ENCODE measurements around the gene FOXL3.

DNA sequence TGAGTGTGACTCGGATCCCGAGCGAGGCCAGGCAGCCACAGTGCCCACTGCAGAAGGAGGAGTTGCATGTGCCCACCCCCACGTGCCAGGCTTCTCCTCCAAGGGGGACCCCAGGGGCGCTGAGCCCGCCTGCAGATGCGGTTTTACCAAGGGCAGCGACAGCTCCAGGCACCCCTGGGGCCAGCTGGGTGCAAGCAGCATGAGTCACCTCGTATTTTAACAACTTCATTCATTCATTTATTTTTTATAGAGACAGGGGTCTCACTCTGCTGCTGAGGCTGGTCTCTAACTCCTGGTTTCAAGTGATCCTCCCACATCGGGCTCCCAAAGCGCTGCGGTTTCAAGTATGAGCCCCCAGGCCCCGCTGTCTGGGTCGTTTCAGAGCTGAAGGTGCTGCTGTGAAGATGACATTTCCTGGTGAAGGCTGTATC is 1.3 kb upstream of the FOXL3 start:
- TF ChIP-seq, protein P1, sequence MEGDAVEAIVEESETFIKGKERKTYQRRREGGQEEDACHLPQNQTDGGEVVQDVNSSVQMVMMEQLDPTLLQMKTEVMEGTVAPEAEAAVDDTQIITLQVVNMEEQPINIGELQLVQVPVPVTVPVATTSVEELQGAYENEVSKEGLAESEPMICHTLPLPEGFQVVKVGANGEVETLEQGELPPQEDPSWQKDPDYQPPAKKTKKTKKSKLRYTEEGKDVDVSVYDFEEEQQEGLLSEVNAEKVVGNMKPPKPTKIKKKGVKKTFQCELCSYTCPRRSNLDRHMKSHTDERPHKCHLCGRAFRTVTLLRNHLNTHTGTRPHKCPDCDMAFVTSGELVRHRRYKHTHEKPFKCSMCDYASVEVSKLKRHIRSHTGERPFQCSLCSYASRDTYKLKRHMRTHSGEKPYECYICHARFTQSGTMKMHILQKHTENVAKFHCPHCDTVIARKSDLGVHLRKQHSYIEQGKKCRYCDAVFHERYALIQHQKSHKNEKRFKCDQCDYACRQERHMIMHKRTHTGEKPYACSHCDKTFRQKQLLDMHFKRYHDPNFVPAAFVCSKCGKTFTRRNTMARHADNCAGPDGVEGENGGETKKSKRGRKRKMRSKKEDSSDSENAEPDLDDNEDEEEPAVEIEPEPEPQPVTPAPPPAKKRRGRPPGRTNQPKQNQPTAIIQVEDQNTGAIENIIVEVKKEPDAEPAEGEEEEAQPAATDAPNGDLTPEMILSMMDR (IDR thresholded peaks at IDR 0.05) = no peak
- no peak for TF ChIP-seq EP300 (IDR thresholded peaks at IDR 0.05)
